Suprapubic skin (tissue), 3 donors: ENCODE data around the gene CALB2.

ENCODE experiments used
- EP300 ChIP-seq: sonication (generic); formaldehyde crosslinking; IDR thresholded peaks from one replicate; pipeline ENCODE4 v1.6.1; 2017; ENCODE audit warnings: antibody characterized with exemption
- TF ChIP-seq, protein P1 (sequence below), 2 donors: fragments of 200-600 bp in 1 of 2; fragments of 450-650 bp in 1 of 2; sonication (generic) in 1 of 2; IDR thresholded peaks; one replicate each; pipeline ENCODE4 v1.5.1; 2016 to 2019; ENCODE audit warnings: antibody characterized with exemption in 2 of 2, mild to moderate bottlenecking in 1 of 2, moderate library complexity in 1 of 2

DNA sequence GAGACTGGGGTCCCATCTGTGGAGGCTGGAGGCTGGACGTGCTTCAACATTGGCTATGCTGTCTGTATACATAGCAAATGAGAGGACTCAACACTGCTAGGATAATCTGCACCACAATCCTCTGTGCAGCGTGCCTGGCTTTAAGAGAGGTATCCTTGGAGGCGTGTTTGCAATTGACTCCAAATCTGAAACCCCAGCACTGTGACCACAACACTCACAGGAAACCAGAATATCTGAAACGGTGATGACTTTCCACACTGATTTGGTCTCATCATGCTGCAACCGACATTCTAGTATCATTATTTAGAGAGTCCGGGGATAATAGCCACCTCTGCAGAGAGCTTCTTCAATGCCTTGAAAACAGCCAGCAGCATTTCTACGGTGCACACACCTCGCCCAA is 48.2 kb downstream of the CALB2 start:
- no peak for TF ChIP-seq EP300
- TF ChIP-seq, protein P1, sequence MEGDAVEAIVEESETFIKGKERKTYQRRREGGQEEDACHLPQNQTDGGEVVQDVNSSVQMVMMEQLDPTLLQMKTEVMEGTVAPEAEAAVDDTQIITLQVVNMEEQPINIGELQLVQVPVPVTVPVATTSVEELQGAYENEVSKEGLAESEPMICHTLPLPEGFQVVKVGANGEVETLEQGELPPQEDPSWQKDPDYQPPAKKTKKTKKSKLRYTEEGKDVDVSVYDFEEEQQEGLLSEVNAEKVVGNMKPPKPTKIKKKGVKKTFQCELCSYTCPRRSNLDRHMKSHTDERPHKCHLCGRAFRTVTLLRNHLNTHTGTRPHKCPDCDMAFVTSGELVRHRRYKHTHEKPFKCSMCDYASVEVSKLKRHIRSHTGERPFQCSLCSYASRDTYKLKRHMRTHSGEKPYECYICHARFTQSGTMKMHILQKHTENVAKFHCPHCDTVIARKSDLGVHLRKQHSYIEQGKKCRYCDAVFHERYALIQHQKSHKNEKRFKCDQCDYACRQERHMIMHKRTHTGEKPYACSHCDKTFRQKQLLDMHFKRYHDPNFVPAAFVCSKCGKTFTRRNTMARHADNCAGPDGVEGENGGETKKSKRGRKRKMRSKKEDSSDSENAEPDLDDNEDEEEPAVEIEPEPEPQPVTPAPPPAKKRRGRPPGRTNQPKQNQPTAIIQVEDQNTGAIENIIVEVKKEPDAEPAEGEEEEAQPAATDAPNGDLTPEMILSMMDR (IDR thresholded peaks at IDR 0.05) = no peak
